Activated CD8-positive, alpha-beta memory T cell treated with anti-CD3 and anti-CD28 coated beads for 24 hours (primary cell): Measurements from ENCODE around the gene IL4R.
"Not testable (repeated sequence)": the region's sequence is repeated elsewhere in the genome, so short reads cannot be mapped to it uniquely, and the experiment has no call there.

Experiments
- DNase-seq: peaks from one replicate; pipeline ENCODE4 v3.0.0-alpha.2; 2020

IL4R gene

DNA sequence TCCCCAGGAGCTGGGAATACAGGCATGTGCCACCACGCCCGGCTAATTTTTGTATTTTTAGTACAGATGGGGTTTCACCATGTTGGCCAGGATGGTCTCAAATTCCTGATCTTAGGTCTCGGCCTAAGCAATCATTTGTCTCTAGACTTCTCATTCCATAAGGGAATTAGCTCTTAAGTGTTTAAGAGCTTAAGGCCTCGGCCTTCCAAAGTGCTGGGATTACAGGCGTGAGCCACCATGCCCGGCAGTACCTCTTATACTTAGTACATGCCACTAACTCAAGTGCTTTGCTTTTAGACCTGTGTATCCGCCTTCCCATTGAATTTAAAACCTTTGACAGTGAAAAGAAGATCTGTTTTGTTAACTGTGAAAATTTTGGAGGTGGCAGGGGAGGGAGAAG is 71.6 kb downstream of the IL4R start:
- DNase-seq = peak; percentile 26

DNA sequence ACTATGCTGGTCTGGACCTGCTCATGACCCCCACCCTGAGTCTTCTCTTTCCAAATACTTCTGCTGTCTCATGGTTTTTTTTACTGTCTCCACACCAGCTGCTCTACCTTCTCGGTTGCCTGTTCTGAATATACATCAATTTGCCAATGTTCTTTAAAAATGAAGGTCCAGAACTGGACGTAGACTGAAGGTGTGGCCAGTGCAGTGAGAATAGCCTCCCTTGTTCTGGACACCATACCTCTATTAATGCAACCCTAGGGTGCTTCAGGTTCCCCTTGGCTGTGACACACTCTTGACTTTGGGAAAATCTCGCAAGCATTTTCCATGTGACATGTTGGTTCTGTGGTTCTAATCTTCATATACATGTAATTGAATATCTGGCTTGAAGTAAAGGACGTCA is 72.9 kb downstream of the IL4R start:
- peak; percentile 33 for DNase-seq

DNA sequence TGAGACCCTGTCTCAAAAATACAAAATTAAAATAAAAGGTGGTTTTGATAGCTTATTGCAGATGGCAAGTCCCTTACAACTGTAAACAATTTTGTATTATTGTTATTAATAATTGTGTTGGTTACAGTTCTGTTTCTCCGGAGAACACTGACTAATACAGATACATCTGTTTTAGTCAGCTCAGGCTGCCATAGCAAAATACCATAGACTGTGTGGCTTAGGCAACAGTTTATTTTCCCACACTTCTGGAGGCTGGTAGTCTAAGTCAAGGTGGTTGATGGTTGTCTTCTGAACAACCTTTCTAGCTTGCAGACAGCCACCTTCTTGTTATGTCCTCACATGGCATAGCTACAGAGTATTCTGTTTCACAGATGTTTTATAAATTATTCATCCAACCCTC is 74.0 kb downstream of the IL4R start:
- no peak for DNase-seq

DNA sequence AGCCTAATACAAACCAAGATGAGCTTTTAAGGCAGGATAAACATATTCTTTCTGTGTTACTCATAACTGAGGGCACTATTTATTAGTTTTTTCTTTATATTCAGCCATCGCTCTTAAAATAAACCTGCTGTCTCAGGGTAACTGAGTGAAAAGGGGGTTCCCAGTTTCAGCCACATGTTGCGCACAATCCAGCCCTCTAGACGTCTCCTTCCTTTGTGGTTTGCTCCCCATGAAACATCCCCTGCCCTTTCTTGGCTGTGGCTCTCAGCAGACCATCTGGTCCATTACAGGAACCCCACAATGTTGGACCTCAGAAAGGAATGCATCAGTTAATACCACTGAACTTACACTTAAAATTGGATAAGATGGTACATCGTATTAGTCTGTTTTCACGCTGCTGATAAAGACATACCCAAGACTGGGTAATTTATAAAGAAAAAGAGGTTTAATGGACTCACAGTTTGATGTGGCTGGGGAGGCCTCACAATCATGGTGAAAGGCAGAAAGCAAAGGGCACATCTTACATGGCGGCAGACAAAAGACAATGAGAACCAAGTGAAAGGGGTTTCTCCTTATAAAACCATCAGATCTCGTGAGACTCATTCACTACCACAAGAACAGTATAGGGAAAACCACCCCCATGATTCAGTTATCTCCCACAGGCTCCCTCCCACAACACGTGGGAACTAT is 75.6 kb downstream of the IL4R start:
- peak; percentile 43 for DNase-seq

DNA sequence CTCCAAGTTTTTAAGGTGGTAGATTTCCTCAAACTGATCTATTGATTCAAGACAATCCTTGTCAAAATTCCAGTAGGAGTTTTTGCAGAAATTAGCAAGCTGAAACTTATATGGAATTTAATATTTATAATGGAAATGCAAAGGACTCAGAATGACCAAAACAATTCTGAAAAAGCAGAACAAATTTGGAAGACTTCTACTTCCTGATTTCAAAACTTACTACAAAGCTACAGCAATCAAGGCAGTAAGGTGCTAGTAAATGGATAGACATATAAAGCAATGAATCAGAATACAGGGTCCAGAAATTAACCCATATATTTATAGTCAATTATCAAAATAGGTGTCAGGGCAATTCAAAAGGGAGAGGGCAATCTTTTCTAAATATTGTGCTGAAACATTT is 76.4 kb downstream of the IL4R start:
- no peak for DNase-seq

DNA sequence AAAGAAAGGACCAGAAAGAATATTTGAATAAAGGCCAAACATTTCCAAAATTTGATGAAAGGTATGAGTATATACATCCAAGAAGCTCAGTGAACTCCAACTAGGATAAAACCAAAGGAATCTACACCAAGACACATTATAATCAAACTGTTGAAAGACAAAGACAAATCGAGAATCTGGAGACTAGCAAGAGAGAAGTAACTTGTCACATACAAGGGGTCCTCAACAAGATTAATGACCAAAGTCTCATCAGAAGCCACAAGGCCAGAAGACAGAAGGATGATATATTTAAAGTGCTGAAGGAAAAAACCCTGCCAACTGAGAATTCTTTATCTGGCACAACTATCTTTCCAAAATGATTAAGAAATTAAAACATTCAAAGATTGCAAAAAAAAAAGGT is 78.9 kb downstream of the IL4R start:
- no peak for DNase-seq

DNA sequence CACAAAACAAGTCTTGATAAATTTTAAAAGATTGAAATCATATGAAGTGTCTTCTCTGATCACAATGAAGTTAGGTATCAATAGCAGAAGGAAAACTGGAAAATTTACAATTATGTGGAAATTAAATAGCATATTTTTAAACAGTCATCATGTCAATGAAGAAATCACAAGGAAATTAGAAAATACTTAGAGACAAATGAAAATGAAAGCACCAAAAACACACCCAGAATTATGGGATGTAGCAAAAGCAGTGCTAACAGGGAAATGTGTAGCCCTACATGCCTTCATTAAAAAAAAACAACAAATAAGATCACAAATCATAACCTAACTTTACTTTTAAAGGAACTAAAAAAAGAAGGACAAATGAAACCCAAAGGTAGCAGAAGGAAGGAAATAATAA is 80.7 kb downstream of the IL4R start:
- no peak for DNase-seq

DNA sequence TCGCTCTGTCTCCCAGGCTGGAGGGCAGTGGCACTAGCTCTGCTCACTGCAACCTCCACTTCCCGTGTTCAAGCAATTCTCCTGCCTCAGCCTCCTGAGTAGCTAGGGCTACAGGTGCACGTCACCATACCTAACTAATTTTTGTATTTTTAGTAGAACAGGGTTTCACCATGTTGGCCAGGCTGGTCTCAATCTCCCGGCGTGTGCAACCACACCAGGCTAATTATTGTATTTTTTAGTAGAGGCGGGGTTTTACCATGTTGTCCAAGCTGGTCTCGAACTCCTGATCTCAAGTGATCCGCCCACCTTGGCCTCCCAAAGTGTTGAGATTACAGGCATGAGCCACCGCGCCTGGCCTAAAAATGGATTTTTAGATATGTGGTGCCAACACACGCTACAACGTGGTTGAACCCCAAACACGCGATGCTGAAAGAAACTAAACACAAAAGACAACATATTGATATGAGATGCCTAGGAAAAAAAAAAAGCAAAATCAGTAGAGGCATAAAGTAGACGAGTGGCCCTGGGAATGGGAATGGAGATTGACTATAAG is 84.6 kb downstream of the IL4R start:
- DNase-seq = not testable (repeated sequence)

DNA sequence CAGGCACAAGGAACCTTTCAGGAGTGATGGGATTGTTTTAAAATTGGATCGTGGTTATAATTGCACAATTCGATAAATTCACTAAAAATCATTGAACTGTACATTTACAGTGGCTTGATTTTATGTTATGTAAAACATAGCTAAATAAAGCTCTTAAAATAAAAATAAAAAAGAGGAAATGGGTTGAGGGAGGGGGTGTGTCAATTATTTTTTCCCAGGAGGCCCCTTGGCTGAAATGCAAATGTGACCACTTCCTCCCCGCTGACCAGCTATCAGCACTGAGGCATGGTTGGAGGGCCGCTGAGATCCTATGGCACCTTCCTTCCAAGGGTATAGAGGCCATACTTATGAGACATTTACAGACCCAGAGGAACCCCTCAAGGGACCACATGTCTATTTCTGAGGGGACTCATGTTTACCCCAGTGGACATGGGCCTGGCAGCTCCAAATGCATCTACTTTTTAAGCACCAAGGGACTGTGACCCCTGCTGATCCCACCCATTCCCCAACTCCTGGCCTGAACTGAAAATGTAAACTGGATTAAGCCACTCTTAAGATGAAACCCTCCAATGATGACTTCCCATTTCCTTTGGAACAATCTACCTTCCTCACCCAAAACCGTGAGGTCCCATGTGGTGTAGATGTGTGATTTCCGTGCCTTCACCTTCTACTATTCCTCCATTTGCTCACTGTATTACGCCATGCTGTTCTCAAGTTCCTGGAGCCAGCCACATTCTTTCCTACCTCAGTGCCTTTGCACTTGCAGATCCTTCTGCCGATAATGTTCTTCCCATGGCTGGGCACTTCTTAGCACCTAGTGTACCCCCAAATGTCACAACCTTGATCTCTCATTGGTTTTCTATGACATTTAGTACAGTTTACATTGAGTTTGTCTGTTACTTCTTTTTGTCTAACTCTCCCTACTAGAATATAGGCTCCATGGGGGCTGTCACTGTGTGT is 85.4 kb downstream of the IL4R start:
- DNase-seq = no peak

DNA sequence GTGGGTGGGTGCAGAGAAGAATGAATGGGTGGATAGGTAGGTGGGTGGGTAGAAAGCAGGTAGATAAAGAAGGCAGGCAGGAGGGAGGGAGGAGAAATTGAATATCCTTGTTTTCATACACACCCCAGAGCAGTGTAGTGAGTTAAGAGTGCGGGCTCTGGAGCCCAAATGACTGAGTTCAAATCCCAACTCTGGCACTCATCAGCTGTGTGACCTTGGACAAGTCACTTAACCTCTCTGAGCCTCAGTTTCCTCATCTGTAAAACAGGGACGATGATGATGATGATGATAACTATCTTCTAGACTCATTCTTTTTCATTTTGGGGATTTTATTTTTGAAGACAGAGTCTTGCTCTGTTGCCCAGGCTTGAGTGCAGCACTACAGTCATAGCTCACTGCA is 86.2 kb downstream of the IL4R start:
- no peak for DNase-seq

DNA sequence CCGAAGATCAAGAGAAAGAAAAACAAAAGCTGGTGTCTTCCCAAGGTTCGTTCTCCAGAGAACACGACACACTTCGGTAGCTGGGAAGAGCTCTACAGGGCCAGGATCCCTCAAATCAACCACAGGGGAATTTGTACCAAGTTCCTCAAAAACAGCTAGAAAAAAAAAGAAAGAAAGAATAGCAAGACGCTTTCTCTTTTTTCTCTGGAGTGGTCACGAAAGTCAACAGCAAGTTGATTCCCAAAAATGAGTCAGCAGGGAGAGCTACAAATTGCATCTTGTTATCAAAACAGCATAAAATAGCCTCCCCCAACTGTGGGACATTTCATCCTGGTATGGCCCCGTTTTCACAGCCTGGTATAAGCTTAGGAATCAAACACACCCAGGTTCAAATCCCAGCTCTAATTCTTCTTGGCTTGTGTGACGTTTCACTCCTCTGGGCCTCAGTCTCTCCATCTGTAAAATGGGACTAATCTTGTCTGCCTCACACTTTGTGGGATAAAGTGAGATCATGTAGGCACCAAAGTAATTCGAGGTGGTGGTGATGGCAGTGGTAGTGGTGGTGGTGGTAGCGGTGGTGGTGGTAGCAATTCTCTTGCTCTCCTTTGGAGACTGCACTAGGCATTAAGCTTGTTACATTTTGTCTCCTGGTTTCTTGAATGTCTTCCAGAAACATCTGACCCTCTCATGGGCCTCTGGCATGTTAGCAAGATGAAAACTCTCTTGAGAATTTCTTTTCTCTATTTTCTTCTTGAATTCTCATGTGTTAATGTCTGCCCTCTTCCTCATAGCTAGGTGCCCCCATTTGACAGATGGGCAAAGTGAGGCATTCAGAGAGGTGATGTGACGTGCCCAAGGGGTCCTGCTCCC is 87.2 kb downstream of the IL4R start:
- no peak for DNase-seq

DNA sequence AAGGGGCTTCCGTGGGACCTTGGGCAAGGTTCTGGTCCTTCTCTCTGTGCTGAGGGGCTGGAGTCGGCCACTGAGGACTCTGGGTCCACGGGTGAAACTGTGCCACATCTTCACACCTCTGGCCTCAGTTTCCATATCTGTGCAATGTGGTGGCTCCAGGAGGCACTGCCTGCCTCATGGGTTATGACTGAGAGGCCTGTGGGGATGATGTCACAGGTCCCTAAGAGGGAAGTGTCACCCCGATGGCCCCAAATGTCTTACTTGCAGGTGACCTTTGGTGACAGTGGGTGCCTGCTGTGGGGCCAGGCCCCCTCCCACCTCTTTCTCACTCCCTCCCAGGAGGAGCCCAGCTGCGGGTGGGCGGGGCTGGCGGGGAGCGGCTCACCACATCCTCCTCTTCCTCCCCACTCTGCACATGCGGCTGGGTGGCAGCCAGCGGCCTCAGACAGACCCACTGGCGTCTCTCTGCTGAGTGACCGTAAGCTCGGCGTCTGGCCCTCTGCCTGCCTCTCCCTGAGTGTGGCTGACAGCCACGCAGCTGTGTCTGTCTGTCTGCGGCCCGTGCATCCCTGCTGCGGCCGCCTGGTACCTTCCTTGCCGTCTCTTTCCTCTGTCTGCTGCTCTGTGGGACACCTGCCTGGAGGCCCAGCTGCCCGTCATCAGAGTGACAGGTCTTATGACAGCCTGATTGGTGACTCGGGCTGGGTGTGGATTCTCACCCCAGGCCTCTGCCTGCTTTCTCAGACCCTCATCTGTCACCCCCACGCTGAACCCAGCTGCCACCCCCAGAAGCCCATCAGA is 88.2 kb downstream of the IL4R start, which contains the start of gene IL21R:
Gene IL21R, plus strand, starts transcription at position 407 of the 801 bp plus-strand sequence. CDS start 27,898 bp downstream, outside the sequence.
- DNase-seq = peak; percentile 94

DNA sequence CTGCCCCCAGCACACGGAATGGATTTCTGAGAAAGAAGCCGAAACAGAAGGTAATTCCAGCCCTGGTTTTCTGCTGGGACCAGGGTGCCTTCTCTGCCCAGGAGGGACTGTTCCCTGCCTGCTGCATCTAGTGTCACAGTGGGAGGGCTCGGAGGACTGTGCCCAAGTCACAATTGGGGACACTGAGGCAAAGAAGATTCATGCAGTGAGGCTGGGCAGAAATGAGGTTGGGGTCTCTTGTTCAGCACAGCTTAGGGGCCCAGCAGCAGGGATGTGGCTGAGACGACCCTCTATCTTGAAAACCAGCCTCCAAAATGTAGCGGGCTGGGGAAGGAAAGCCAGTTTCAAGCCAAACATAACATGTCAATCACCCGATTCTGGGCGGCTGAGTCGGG is 88.8 kb downstream of the IL4R start:
- DNase-seq = no peak

DNA sequence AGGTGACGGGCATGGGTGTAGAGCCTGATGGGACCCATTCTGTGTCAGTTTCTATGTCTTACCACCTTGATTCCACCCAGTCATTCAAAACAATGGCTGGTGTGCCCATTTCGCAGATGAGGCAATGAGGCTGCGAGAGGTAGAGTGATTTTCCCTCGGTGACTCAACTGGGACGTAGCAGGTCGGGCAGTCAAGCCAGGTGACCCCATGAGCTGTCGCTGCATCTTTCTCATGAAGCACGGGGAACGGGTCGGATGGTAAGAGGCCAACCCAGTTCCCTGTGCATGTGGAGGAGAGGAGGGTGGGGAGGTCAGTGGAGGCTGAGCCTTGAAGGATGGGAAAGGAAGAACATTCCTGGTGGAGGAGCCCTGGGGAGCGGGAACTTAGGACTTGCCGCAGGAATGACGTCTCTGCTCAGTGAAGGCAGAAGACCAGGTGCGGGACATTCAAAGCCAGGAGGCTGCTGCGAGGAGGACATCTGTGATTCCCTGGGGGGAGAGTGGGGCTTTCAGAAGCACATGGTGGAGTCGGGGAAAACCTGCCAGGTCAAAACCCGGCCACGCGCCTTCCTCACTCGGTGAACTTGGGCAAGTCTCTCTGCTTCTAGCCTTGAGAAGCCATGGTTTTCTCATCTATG is 89.3 kb downstream of the IL4R start:
- peak; percentile 80 for DNase-seq

DNA sequence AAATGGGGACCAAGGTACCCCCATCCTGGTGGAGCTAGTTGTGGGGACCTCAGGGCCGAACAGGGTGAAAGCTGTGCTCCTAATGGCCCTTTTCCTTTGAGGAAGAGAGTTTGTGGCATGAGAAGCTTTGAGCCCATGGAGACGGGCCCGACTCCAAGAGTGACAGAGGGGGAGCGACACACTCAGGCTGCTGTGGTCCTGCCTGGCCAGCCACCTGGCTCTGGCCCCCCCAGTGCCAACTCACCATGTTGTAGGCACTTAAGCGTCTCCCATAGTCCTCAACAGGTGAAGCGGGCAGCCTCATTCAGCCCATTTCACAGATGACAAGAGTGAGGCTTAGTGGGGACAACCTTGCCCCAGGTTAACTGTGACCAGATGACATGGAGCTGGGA is 89.8 kb downstream of the IL4R start:
- DNase-seq = peak; percentile 76

DNA sequence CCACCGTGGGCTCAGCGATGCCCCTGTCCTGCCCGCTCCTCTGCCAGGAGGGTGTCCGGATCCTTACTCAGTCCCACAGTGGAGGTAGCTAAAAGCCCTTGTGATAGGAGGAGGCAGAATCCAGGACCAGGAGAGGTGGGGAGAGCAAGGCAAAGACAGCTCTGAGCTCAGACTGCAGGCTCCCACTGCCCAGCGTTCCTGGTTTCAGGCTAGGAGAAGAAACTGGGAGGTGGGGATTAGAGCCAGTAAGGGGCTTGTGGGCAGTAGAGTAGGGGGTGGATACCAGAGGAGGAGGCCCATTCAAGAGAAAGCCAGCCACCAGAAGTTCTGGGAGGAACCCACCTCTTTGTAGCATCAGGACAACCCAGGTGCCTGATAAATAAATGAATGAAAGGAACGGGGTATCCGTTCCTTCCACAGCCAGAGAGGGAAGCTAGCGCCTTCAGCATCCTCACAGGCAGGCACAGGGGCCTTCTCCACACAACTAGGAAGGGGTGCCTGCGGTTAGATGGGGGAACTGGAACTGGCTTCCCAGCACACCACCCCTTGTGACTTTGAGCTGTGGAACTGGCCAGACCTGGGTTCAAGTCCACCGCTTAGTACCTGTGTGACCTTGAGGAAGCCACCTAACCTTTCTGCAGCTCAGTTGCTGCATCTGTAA is 90.5 kb downstream of the IL4R start:
- peak; percentile 76 for DNase-seq

DNA sequence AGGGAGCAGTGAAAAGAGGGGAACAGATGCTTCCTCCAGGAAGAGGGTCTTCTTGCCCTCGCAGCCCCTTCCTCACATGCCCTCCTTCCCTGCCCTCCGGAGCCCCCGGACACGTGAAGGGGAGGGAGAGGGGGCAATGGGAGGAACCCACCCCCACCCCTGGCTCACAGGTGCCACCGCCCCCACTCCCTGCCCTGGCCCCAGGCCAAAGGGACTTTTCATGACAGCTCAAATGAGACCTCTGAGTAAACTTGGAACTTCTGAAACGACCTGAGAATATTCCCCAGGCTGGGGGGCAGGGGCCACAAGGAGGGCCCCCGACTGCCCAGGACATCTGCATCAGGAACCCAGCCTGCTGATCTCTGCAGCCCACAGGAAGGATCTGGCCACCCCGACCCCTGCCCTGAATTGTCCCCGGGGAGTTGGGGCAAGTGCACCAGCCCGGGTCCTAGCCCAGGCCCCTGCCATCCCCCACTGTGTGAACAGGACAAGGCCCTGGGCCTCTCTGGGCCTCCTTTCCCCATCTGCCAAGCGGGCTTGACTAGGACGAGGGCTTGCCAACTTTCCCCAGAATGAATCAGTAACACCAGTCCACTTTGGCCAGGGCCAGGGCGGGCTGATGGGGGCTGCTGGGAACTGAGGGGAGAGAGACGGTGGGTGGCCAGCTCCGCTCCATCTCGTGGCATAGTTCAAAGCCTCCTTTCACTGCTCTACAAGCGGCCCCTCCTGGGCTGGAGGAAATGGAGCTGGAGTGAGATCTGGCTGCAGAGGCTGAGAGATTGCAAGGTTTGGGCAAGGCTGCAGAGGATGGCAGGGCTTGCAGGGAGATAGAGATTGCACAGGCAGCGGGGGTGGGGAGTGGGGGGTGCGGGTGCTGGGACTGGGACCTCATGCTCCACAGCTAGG is 92.0 kb downstream of the IL4R start:
- DNase-seq = peak; percentile 91

DNA sequence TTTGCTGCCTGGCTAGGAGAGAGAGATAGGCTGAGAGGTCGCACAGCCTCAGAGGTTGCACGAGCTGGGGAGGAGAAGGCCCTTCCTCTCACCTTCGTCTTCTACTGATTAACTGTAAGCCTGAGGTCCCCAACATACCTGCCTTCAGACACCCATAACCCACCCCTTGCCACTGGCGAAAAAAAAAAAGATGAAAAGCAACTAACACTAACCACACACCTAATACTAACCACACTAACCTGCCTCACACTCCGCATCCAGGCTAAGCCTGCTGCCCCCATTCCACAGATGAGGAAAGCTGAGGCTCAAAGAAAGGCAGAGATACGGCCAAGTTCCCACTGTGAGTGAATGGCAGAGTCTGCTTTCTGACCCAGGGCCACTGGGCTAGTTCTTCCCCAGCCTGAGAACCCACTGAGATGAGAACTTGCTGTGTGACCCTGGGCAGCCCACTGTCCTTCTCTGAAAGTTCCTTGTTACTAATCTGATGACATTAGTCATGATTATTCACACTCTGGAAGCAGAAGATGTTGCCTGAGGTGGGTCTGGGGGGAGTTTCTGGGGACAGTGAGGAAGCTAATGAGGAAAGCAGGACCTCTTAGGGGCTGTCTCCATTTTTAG is 92.8 kb downstream of the IL4R start:
- DNase-seq = no peak

DNA sequence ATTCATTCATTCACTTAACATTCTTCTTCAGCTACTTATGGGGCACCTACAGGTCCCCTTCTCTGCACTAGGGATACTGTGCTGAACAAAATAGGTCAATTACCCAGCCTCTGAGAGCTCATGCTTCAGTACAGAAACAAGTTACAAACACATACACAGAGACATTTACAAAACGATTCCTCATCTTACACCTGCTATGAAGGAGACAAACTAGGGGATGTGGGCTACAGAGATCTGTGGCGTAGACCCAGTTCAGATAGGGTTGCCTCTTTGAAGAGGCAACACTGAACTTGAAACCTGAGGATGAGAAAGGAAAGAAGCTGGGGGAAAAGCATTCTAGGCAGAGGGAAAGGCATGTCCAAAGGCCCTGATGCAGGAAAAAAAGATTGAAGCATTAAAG is 93.4 kb downstream of the IL4R start:
- DNase-seq = no peak
